Measurements from ENCODE around the gene EIF5A. TPM values are rescaled to one million over a fixed set of nuclear protein-coding genes. Genes with fewer than 3 reads are reported as not detected.

Gene EIF5A
- total and polyA plus RNA-seq, 9 of the 15 experiments (the other 6 are each of a cell fraction or from before 2014, with no cell fraction given), result 22.9 to 1,163 (median 772) TPM

GRCh38 chr17:7307686-7308624 is 527 bp downstream of the EIF5A start (continued):
- TF ChIP-seq MGA (IDR thresholded peaks at IDR 0.05) (0 out of 2 replicates have a peak, but pooled peaks have one; percentile 16), CXXC5 (CRISPR knock-in tag; IDR thresholded peaks at IDR 0.05) (0 out of 2 replicates have a peak, but pooled peaks have one; percentile 27), ZNF12 (CRISPR knock-in tag; IDR thresholded peaks at IDR 0.05) (no peak), ZNF197 (CRISPR knock-in tag; IDR thresholded peaks at IDR 0.05; ENCODE audit: low read depth) (no peak), DMBX1 (CRISPR knock-in tag; IDR thresholded peaks at IDR 0.05; ENCODE audit: borderline replicate concordance) (no peak), KAT7 (CRISPR knock-in tag; IDR thresholded peaks at IDR 0.05; ENCODE audit: borderline replicate concordance) (peak; percentile 65; the same call in 1 of the 2 replicates), U2AF1 (optimal IDR thresholded peaks at IDR 0.05; ENCODE audit: low read depth, low read length) (peak; percentile 19), ZC3H4 (CRISPR knock-in tag; IDR thresholded peaks at IDR 0.05; ENCODE audit: borderline replicate concordance) (0 out of 2 replicates have a peak, but pooled peaks have one; percentile 5), ZNF212 (CRISPR knock-in tag; IDR thresholded peaks at IDR 0.05) (no peak), CTBP1 (IDR thresholded peaks at IDR 0.05; ENCODE audit: borderline replicate concordance) (peak; percentile 54; the same call in 1 of the 2 replicates), BRD4 (IDR thresholded peaks at IDR 0.05) (peak; percentile 64; the same call in 1 of the 2 replicates), CREM (IDR thresholded peaks at IDR 0.05; ENCODE audit: low read depth) (peak; percentile 80), SAP30 (IDR thresholded peaks at IDR 0.05; ENCODE audit: borderline replicate concordance, insufficient read depth, low read depth, low read length, poor library complexity, severe bottlenecking) (peak; percentile 5), RB1 (IDR thresholded peaks at IDR 0.05; ENCODE audit: low read depth) (peak; percentile 26; the same call in 1 of the 2 replicates)
